ENCODE data around the gene NUDT21.

The NUDT21 gene

GRCh38 chr16:56419740-56420548 lies 31.2 kb downstream of the NUDT21 start:
- intact Hi-C loops (cut with micrococcal nuclease), result no loop called here
- no peak overlapping the region for H3K27ac Mint-ChIP-seq
- H3K4me1 Mint-ChIP-seq (ENCODE audit: low read depth), result peaks cover 50% of the 10 kb centered on the region

GRCh38 chr16:56417138-56417537 lies 34.0 kb downstream of the NUDT21 start:
- Mint-ChIP-seq H3K4me1 (ENCODE audit: low read depth) (peaks cover 25% of the 10 kb centered on the region), H3K9me3 (no peaks in the 10 kb centered on the region), H3K27ac (no peak overlapping the region), H3K27me3 (no peaks in the 10 kb centered on the region), H3K36me3 (ENCODE audit: low read depth) (peaks cover 27% of the 10 kb centered on the region), H3K4me3 (no peak overlapping the region)
- intact Hi-C loops (cut with micrococcal nuclease), result no loop called here

More at GRCh38 chr16:56419740-56420548, 31.2 kb downstream of the NUDT21 start:
- H3K36me3 Mint-ChIP-seq (ENCODE audit: low read depth), result peaks cover 11% of the 10 kb centered on the region
- H3K27me3 Mint-ChIP-seq, result no peaks in the 10 kb centered on the region
- H3K4me3 Mint-ChIP-seq, result no peak overlapping the region
- H3K9me3 Mint-ChIP-seq, result no peaks in the 10 kb centered on the region

DNA sequence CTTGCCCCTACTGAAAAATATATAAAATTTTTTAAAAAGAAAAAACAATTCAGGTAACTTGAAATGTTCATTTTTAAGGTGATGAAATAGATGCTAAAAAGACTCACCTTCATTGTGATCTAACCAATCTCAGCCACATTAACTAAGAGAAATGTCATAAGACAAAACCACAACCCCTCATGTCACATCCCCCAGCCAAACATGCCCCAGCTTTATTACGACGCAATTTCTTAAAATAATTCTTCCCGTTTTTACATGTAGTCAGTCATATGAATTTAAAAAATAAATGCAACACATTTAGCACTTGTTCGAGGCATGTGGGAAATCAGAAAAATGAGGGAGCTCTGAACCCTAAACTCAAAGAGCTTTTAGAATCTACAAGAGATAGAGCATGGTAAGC lies 35.3 kb downstream of the NUDT21 start:
- Mint-ChIP-seq H3K9me3 (no peaks in the 10 kb centered on the region), H3K4me1 (ENCODE audit: low read depth) (peaks cover 16% of the 10 kb centered on the region), H3K36me3 (ENCODE audit: low read depth) (peaks cover 31% of the 10 kb centered on the region), H3K27ac (peak overlapping the region; percentile 5), H3K4me3 (no peak overlapping the region), H3K27me3 (no peaks in the 10 kb centered on the region)
- intact Hi-C loops (cut with micrococcal nuclease), result no loop called here

DNA sequence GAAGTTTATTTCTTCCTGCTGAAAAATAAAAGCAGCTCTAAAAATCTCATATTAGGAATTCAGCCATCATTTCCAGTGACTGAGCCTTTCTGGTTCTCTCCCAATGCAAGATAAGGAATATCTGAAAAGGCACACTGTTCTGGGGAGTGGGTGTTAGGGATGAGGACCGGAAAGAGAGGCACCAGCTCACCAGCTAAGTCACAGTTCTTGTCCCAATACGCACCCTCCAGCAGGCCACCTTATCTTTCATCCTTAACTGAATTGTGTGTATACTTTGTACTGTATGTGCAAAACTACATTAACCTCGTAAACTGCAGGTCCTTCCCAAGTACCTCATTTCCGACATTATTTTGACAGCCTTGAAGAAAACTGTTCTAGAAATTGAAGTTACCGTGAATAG lies 36.8 kb downstream of the NUDT21 start:
- peaks cover 7% of the 10 kb centered on the region for H3K4me1 Mint-ChIP-seq (ENCODE audit: low read depth)
- intact Hi-C loops (cut with micrococcal nuclease), result no loop called here
- H3K27me3 Mint-ChIP-seq, result no peaks in the 10 kb centered on the region
- H3K9me3 Mint-ChIP-seq, result no peaks in the 10 kb centered on the region
- no peak overlapping the region for H3K27ac Mint-ChIP-seq
- no peak overlapping the region for H3K4me3 Mint-ChIP-seq
- peaks cover 41% of the 10 kb centered on the region for H3K36me3 Mint-ChIP-seq (ENCODE audit: low read depth)

- peaks cover 51% of the 10 kb centered on the region for H3K36me3 Mint-ChIP-seq (ENCODE audit: low read depth)
- no peak overlapping the region for H3K4me3 Mint-ChIP-seq
- H3K4me1 Mint-ChIP-seq (ENCODE audit: low read depth), result peaks cover 7% of the 10 kb centered on the region
- intact Hi-C loops (cut with micrococcal nuclease), result no loop called here
- no peaks in the 10 kb centered on the region for H3K9me3 Mint-ChIP-seq
- no peaks in the 10 kb centered on the region for H3K27me3 Mint-ChIP-seq
- H3K27ac Mint-ChIP-seq, result no peak overlapping the region
These were observed 37.8 kb downstream of the NUDT21 start for GRCh38 chr16:56413381-56413780.

- Mint-ChIP-seq H3K9me3 (no peaks in the 10 kb centered on the region), H3K27ac (no peak overlapping the region), H3K36me3 (ENCODE audit: low read depth) (peaks cover 62% of the 10 kb centered on the region), H3K27me3 (no peaks in the 10 kb centered on the region), H3K4me3 (no peak overlapping the region), H3K4me1 (ENCODE audit: low read depth) (peaks cover 7% of the 10 kb centered on the region)
- intact Hi-C loops (cut with micrococcal nuclease), result no loop called here
These were observed 39.5 kb downstream of the NUDT21 start for GRCh38 chr16:56411624-56412023.

DNA sequence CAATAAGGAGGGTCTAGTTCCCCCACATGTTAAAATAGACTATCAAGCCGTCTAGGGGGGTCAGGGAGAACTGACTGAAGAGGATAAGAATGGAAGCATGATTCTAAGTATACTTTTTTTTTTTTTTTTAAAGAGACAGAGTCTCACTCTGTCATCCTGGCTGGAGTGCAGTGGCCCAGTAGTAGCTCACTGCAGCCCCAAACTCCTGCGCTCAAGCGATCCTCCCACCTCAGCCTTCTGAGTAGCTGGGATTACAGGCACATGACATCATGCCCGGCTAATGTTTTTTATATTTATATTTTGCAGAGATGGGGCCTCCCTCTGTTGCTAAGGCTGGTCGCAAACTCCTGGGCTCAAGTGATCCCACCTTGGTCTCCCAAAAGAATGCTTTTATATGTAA lies 40.0 kb downstream of the NUDT21 start:
- peaks cover 6% of the 10 kb centered on the region for H3K4me1 Mint-ChIP-seq (ENCODE audit: low read depth)
- no peaks in the 10 kb centered on the region for H3K27me3 Mint-ChIP-seq
- H3K4me3 Mint-ChIP-seq, result no peak overlapping the region
- H3K9me3 Mint-ChIP-seq, result no peaks in the 10 kb centered on the region
- H3K27ac Mint-ChIP-seq, result no peak overlapping the region
- intact Hi-C loops (cut with micrococcal nuclease), result no loop called here
- H3K36me3 Mint-ChIP-seq (ENCODE audit: low read depth), result peaks cover 62% of the 10 kb centered on the region

DNA sequence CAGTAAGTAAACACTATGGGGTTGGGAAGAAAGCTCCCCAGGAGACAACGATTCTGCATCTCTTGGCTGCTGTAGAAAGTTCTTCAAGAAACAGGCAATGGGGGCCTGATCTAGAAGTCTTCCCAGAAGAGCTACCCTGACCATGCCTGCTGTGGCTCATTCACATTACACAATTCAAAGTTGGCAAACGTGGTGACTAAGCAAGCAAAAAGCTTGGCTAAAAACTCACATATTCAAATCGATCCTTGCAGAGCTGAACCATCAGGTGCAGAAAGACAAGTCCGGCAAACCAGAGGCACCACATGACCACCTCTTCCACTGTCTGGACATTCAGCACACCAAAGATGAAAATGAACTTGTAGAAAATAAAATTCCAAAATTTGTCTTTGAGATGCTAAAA lies 41.9 kb downstream of the NUDT21 start:
- Mint-ChIP-seq H3K36me3 (ENCODE audit: low read depth) (peaks cover 79% of the 10 kb centered on the region), H3K27me3 (no peaks in the 10 kb centered on the region), H3K4me1 (ENCODE audit: low read depth) (no peaks in the 10 kb centered on the region), H3K4me3 (no peak overlapping the region), H3K27ac (no peak overlapping the region), H3K9me3 (no peaks in the 10 kb centered on the region)
- intact Hi-C loops (cut with micrococcal nuclease), result no loop called here

GRCh38 chr16:56408379-56409098 lies 42.6 kb downstream of the NUDT21 start:
- H3K27me3 Mint-ChIP-seq, result no peaks in the 10 kb centered on the region
- no peaks in the 10 kb centered on the region for H3K9me3 Mint-ChIP-seq
- no peak overlapping the region for H3K4me3 Mint-ChIP-seq
- intact Hi-C loops (cut with micrococcal nuclease), result no loop called here
- peaks cover 76% of the 10 kb centered on the region for H3K36me3 Mint-ChIP-seq (ENCODE audit: low read depth)
- H3K27ac Mint-ChIP-seq, result no peak overlapping the region
- no peaks in the 10 kb centered on the region for H3K4me1 Mint-ChIP-seq (ENCODE audit: low read depth)

- H3K27ac Mint-ChIP-seq, result no peak overlapping the region
- peaks cover 79% of the 10 kb centered on the region for H3K36me3 Mint-ChIP-seq (ENCODE audit: low read depth)
- intact Hi-C loops (cut with micrococcal nuclease), result no loop called here
These were observed 45.0 kb downstream of the NUDT21 start for GRCh38 chr16:56405977-56406672.

DNA sequence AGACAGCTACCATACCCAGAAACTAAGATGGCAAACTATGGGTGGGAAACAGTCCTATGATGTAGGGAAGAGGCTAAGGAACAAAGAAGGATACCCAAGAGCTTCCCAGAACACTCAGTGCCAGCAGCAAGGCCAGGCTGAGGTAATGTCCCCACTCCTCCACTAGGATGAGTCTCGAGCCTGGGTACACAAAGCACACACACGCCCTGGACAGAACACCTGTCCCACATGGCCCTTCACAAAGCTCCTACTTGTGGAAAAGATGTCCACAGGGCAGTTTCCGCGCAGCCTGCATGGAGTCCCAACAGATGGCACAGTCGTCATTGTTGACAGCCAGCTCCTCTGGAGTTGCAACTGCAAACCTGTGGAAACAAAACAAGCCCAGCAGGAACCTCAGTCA lies 49.6 kb downstream of the NUDT21 start:
- Mint-ChIP-seq H3K27me3 (no peaks in the 10 kb centered on the region), H3K36me3 (ENCODE audit: low read depth) (peaks cover 79% of the 10 kb centered on the region), H3K9me3 (no peaks in the 10 kb centered on the region), H3K4me3 (no peak overlapping the region), H3K27ac (no peak overlapping the region), H3K4me1 (ENCODE audit: low read depth) (no peaks in the 10 kb centered on the region)
- intact Hi-C loops (cut with micrococcal nuclease), result no loop called here

More at GRCh38 chr16:56405977-56406672, 45.0 kb downstream of the NUDT21 start:
- Mint-ChIP-seq H3K27me3 (no peaks in the 10 kb centered on the region), H3K4me1 (ENCODE audit: low read depth) (no peaks in the 10 kb centered on the region), H3K4me3 (no peak overlapping the region), H3K9me3 (no peaks in the 10 kb centered on the region)

DNA sequence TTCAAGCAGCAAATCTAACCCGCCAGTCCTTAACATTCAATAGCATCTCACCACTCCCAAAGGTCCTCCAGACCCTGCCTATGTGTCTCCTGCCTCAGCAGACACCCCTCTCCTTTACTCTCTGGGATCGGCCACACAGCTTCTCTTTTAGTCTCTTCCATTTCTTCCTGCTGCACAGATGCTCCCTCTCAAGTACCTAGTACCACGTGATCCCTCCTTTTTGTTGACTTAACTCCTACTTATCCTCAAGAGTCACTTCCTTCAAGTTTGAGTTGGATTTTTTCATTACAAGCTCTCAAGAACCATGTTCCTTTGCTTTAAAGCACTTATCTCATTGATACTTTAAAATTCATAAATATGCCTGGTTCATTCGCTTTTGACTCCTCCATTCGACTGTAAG lies 50.7 kb downstream of the NUDT21 start:
- no peaks in the 10 kb centered on the region for H3K27me3 Mint-ChIP-seq
- intact Hi-C loops (cut with micrococcal nuclease), result no loop called here
- H3K36me3 Mint-ChIP-seq (ENCODE audit: low read depth), result peaks cover 84% of the 10 kb centered on the region
- H3K9me3 Mint-ChIP-seq, result no peaks in the 10 kb centered on the region
- H3K4me1 Mint-ChIP-seq (ENCODE audit: low read depth), result no peaks in the 10 kb centered on the region
- H3K27ac Mint-ChIP-seq, result no peak overlapping the region
- H3K4me3 Mint-ChIP-seq, result no peak overlapping the region

DNA sequence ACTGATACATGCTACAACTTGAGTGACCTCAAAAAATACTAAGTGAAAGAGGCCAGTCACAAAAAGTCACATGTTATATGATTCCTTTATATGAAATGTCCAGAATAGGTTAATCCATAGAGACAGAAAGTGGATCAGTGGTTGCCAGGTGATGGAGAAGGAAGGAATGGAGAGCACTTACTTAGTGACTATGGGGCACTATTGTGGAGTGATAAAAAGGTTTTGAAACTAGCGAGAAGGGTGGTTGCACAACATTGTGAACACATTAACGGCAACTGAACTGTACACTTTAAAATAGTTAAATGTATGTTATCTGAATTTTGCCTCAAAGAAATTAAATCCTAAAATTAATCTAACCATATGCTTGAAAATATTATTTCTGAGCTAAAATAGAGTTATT lies 51.6 kb downstream of the NUDT21 start:
- intact Hi-C loops (cut with micrococcal nuclease), result no loop called here
- H3K27me3 Mint-ChIP-seq, result no peaks in the 10 kb centered on the region
- peaks cover 84% of the 10 kb centered on the region for H3K36me3 Mint-ChIP-seq (ENCODE audit: low read depth)
- no peaks in the 10 kb centered on the region for H3K9me3 Mint-ChIP-seq
- H3K4me3 Mint-ChIP-seq, result no peak overlapping the region
- no peaks in the 10 kb centered on the region for H3K4me1 Mint-ChIP-seq (ENCODE audit: low read depth)
- no peak overlapping the region for H3K27ac Mint-ChIP-seq

- intact Hi-C loops (cut with micrococcal nuclease), result no loop called here
- H3K27me3 Mint-ChIP-seq, result no peaks in the 10 kb centered on the region
- no peaks in the 10 kb centered on the region for H3K4me1 Mint-ChIP-seq (ENCODE audit: low read depth)
- no peak overlapping the region for H3K27ac Mint-ChIP-seq
- no peaks in the 10 kb centered on the region for H3K9me3 Mint-ChIP-seq
- H3K4me3 Mint-ChIP-seq, result no peak overlapping the region
- peaks cover 84% of the 10 kb centered on the region for H3K36me3 Mint-ChIP-seq (ENCODE audit: low read depth)
These were observed 52.1 kb downstream of the NUDT21 start for GRCh38 chr16:56399047-56399446.

Measured in dendritic cell treated with granulocyte-macrophage colony-stimulating factor and Interleukin-4, amounts not matched to agents 40 ng/mL and 50 ng/mL, for 4 days (primary cell).